ENCODE data around the gene ZBTB5.

- TF ChIP-seq MAX (IDR thresholded peaks at IDR 0.05), result no peak
- no peak for TF ChIP-seq EP300 (IDR thresholded peaks at IDR 0.05)
These were observed 46.1 kb upstream of the ZBTB5 start for GRCh38 chr9:37511016-37512010.

Data from A549 (cell line).